Neural cell (in vitro differentiated cells): ENCODE data around the gene GOLGA8G. TPM values are rescaled to one million over a fixed set of nuclear protein-coding genes. Genes with fewer than 3 reads are reported as not detected.
"Not testable (repeated sequence)": the region's sequence is repeated elsewhere in the genome, so short reads cannot be mapped to it uniquely, and the experiment has no call there.

Source experiments
- H2AFZ ChIP-seq: fragments of 200-600, 300-800 bp; sonication (generic), shearing (Covaris generic); 2 replicates; pipeline ENCODE4 v1.6.0; 2014; ENCODE audit warnings: low read depth, mild to moderate bottlenecking, antibody characterized with exemption, low read length, moderate library complexity
- H3F3A ChIP-seq: fragments of 200-600 bp; shearing (Covaris generic); 2 replicates; pipeline ENCODE4 v1.6.1; 2016; ENCODE audit warnings: mild to moderate bottlenecking, moderate library complexity, mixed read lengths, antibody characterized with exemption, low read length; ENCODE audit not compliant: insufficient read depth, poor library complexity, severe bottlenecking
- H3K27ac ChIP-seq: fragments of 200-600, 300-800 bp; sonication (generic), shearing (Covaris generic); 2 replicates; pipeline ENCODE4 v1.5.1; 2014; ENCODE audit warnings: mild to moderate bottlenecking, low read length, moderate library complexity
- H3K27me3 ChIP-seq: fragments of 300-800, 200-600 bp; sonication (generic), shearing (Covaris generic); 2 replicates; pipeline ENCODE4 v1.6.0; 2014; ENCODE audit warnings: mild to moderate bottlenecking, low read depth, low read length, moderate library complexity; ENCODE audit not compliant: insufficient read depth
- H3K36me3 ChIP-seq: fragments of 300-800, 200-600 bp; sonication (generic), shearing (Covaris generic); 2 replicates; pipeline ENCODE4 v1.5.1; 2014; ENCODE audit warnings: mild to moderate bottlenecking, antibody characterized with exemption, low read length, moderate library complexity; ENCODE audit not compliant: insufficient read depth
- H3K4me2 ChIP-seq: fragments of 300-800, 200-600 bp; sonication (generic), shearing (Covaris generic); 2 replicates; pipeline ENCODE4 v1.6.0; 2014; ENCODE audit warnings: mild to moderate bottlenecking, low read length
- H3K4me3 ChIP-seq: fragments of 300-800, 200-600 bp; sonication (generic), shearing (Covaris generic); 2 replicates; pipeline ENCODE4 v1.5.1; 2014; ENCODE audit warnings: mild to moderate bottlenecking, low read length, moderate library complexity
- H3K79me2 ChIP-seq: fragments of 200-600 bp; shearing (Covaris generic); replicated peaks from 2 replicates; pipeline ENCODE4 v1.6.0; 2014; ENCODE audit warnings: mild to moderate bottlenecking, low read length, moderate library complexity; ENCODE audit not compliant: insufficient read depth
- H3K9ac ChIP-seq: fragments of 300-800, 200-600 bp; sonication (generic), shearing (Covaris generic); 2 replicates; pipeline ENCODE4 v1.6.1; 2016; ENCODE audit warnings: mild to moderate bottlenecking, low read length, mixed read lengths
- H3K9me2 ChIP-seq: fragments of 200-600 bp; shearing (Covaris generic); 2 replicates; pipeline ENCODE4 v1.6.1; 2016; ENCODE audit warnings: mild to moderate bottlenecking, low read length, mixed read lengths; ENCODE audit not compliant: insufficient read depth
- H3K9me3 ChIP-seq: fragments of 200-600, 300-800 bp; sonication (generic), shearing (Covaris generic); 2 replicates; pipeline ENCODE4 v1.6.1; 2016; ENCODE audit warnings: mild to moderate bottlenecking, mixed run types, low read length, moderate library complexity, mixed read lengths
- H4K20me1 ChIP-seq: fragments of 200-600 bp; shearing (Covaris generic); 2 replicates; pipeline ENCODE4 v1.6.1; 2016; ENCODE audit warnings: mild to moderate bottlenecking, mixed run types; ENCODE audit not compliant: insufficient read depth
- polyA minus RNA-seq: library from RNA; depleted of rRNA, polyadenylated mRNA; stranded (reverse); fragments of >200 nt; gene quantifications from 2 replicates; pipeline ENCODE4 v1.2.3, GENCODE V29; 2014
- polyA plus RNA-seq: library from polyadenylated mRNA; depleted of rRNA; stranded (reverse); fragments of >200 nt; gene quantifications from 2 replicates; pipeline ENCODE4 v1.2.3, GENCODE V29; 2014

GOLGA8G gene
- polyA plus RNA-seq (not detected in 2 replicates), polyA minus RNA-seq (not detected in 2 replicates)

- H3K4me2 ChIP-seq, H3K9me3 ChIP-seq, H4K20me1 ChIP-seq, H3K9me2 ChIP-seq, H3K4me3 ChIP-seq, H3K9ac ChIP-seq, H3K79me2 ChIP-seq, H3K27me3 ChIP-seq, H3F3A ChIP-seq, H3K27ac ChIP-seq, H3K36me3 ChIP-seq, H2AFZ ChIP-seq: not testable (repeated sequence)
Measured at GRCh38 chr15:28532954-28533353, at the start of gene GOLGA8G. Gene GOLGA8G (minus strand): TSS chr15:28532971. CDS start chr15:28532909, 62 bp downstream.

- H3K36me3 ChIP-seq, H3K9me2 ChIP-seq, H3K27me3 ChIP-seq, H2AFZ ChIP-seq, H3K4me3 ChIP-seq, H3K27ac ChIP-seq, H3K79me2 ChIP-seq, H4K20me1 ChIP-seq, H3F3A ChIP-seq, H3K9me3 ChIP-seq, H3K4me2 ChIP-seq, H3K9ac ChIP-seq: not testable (repeated sequence)
Measured at GRCh38 chr15:28573351-28573750, 40.6 kb upstream of the GOLGA8G start.

DNA sequence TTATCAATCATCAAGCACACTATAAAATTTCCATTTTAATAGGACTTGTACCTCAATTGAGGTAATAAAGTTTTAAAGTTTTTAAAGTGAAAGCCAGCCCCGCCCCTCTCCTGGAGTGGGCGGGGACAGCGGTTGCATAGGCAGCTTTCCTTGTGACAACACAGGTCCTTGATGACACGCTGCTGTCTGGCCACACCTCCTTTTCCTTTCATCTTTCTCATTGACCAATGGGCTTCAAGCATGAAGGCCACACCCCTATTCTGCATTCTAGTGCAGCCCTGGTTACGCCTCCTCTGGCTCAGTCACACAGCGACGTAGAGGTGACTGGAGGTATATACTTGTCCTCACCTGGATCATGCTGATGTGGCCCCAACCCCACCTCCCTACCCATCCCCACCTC, 20.5 kb upstream of the GOLGA8G start, which contains the start of gene GOLGA6L25:
GOLGA6L25 (plus strand) TSS at position 301 of the 400 bp plus-strand sequence; CDS start at position 362, 61 bp downstream.
- not testable (repeated sequence) for H3K27me3 ChIP-seq, H2AFZ ChIP-seq, H3K27ac ChIP-seq, H3F3A ChIP-seq, H3K36me3 ChIP-seq, H3K9ac ChIP-seq, H3K4me3 ChIP-seq, H3K79me2 ChIP-seq, H3K4me2 ChIP-seq, H4K20me1 ChIP-seq, H3K9me3 ChIP-seq, H3K9me2 ChIP-seq

GRCh38 chr15:28515208-28515607, 17.6 kb downstream of the GOLGA8G start:
- not testable (repeated sequence) for H3F3A ChIP-seq, H3K9me3 ChIP-seq, H3K27ac ChIP-seq, H3K4me3 ChIP-seq, H2AFZ ChIP-seq, H3K4me2 ChIP-seq, H3K79me2 ChIP-seq, H3K9ac ChIP-seq, H3K36me3 ChIP-seq, H3K9me2 ChIP-seq, H4K20me1 ChIP-seq, H3K27me3 ChIP-seq

DNA sequence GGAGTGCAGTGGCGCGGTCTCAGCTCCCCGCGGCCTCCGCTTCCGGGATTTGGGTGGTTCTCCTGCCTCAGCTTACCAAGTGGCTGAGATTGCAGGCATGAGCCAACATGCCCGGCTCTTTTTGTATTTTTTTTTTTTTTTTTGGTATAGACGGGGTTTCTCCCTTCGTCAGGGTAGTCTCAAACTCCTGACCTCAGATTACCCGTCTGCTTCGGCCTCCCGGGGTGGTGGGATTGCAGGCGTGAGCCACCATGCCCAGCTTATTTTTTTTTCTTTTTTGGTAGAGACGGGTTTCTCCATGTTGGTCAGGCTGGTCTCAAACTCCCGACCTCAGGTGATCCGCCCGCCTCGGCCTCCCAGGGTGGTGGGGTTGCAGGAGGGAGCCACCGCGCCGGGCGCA, 18.6 kb downstream of the GOLGA8G start:
- not testable (repeated sequence) for H3K36me3 ChIP-seq, H3K27me3 ChIP-seq, H2AFZ ChIP-seq, H3K9ac ChIP-seq, H3K9me2 ChIP-seq, H3K27ac ChIP-seq, H3K4me2 ChIP-seq, H3K4me3 ChIP-seq, H3F3A ChIP-seq, H3K79me2 ChIP-seq, H3K9me3 ChIP-seq, H4K20me1 ChIP-seq

- H3K36me3 ChIP-seq, H4K20me1 ChIP-seq, H3K9ac ChIP-seq, H3K27me3 ChIP-seq, H3K4me2 ChIP-seq, H3K79me2 ChIP-seq, H3K9me2 ChIP-seq, H3K27ac ChIP-seq, H3K9me3 ChIP-seq, H3K4me3 ChIP-seq, H2AFZ ChIP-seq, H3F3A ChIP-seq: not testable (repeated sequence)
Measured at GRCh38 chr15:28508217-28508889, 24.4 kb downstream of the GOLGA8G start.

DNA sequence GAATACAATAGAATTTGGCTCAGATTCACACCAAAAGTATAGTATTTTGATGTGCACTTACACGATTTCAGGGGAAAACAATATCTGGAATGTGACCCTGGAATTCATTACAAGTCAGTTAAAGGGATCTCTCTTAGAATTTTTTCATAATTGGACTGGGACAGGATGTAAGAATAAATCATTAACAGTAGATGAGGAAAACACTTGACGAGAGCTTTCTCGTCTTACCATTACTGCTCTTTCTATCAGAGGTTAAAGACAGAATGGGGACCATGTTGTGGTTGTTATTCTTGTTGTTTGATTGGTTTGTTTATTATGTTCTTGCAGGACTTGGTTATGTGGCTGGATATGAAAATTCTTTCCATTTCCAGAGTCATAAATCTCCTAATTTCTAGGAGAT, 51.4 kb downstream of the GOLGA8G start:
- H3K4me2 ChIP-seq, H3K27me3 ChIP-seq, H3K79me2 ChIP-seq, H3K9me3 ChIP-seq, H3F3A ChIP-seq, H4K20me1 ChIP-seq, H3K27ac ChIP-seq, H3K4me3 ChIP-seq, H3K36me3 ChIP-seq, H3K9ac ChIP-seq, H2AFZ ChIP-seq, H3K9me2 ChIP-seq: not testable (repeated sequence)
